SU-DHL-6 (cell line): Measurements from ENCODE around the gene MLEC.

Source experiments
- H2AFZ ChIP-seq: fragments of 200-600 bp; sonication (generic); 2 replicates; pipeline ENCODE4 v1.6.1; 2014; ENCODE audit warnings: low read depth, mild to moderate bottlenecking, moderate library complexity, mixed read lengths, antibody characterized with exemption, low read length; ENCODE audit not compliant: severe bottlenecking
- H3F3A ChIP-seq: fragments of 200-600 bp; shearing (Covaris generic); 2 replicates; pipeline ENCODE4 v1.6.0; 2016; ENCODE audit warnings: antibody characterized with exemption, mild to moderate bottlenecking; ENCODE audit not compliant: insufficient read depth
- H3K27ac ChIP-seq: fragments of 200-600 bp; sonication (generic); 2 replicates; pipeline ENCODE4 v1.5.1; 2016; ENCODE audit warnings: low read depth, mild to moderate bottlenecking, low read length, moderate library complexity, mixed read lengths
- H3K27me3 ChIP-seq: fragments of 200-600 bp; sonication (generic), shearing (Covaris generic); 2 replicates; pipeline ENCODE4 v1.6.0; 2014; ENCODE audit warnings: mild to moderate bottlenecking, low read length
- H3K36me3 ChIP-seq: fragments of 200-600 bp; sonication (generic); 2 replicates; pipeline ENCODE4 v1.6.1; 2014; ENCODE audit warnings: mild to moderate bottlenecking, low read length, mixed read lengths
- H3K4me2 ChIP-seq: fragments of 300-600, 200-600 bp; shearing (Covaris generic), sonication (generic); 2 replicates; pipeline ENCODE4 v1.6.0; 2014; ENCODE audit warnings: low read length, low read depth, mild to moderate bottlenecking; ENCODE audit not compliant: poor library complexity, severe bottlenecking
- H3K4me3 ChIP-seq: fragments of 200-600 bp; sonication (generic); 2 replicates; pipeline ENCODE4 v1.5.1; 2014; ENCODE audit warnings: antibody characterized with exemption, low read length, mild to moderate bottlenecking, mixed read lengths; ENCODE audit not compliant: insufficient read depth, poor library complexity, severe bottlenecking
- H3K79me2 ChIP-seq: fragments of 200-600 bp; sonication (generic); 2 replicates; pipeline ENCODE4 v1.6.1; 2014; ENCODE audit warnings: mild to moderate bottlenecking, low read length, moderate library complexity; ENCODE audit not compliant: insufficient read depth
- H3K9ac ChIP-seq: fragments of 200-600 bp; sonication (generic); 2 replicates; pipeline ENCODE4 v1.7.0; 2014; ENCODE audit warnings: mild to moderate bottlenecking, low read length
- H3K9me2 ChIP-seq: fragments of 200-600 bp; sonication (generic); replicated peaks from 2 replicates; pipeline ENCODE4 v1.6.1; 2014; ENCODE audit warnings: low read length; ENCODE audit not compliant: insufficient read depth
- H3K9me3 ChIP-seq: fragments of 200-600 bp; sonication (generic); 2 replicates; pipeline ENCODE4 v1.6.1; 2014; ENCODE audit warnings: low read length, mixed read lengths; ENCODE audit not compliant: insufficient read depth
- H4K20me1 ChIP-seq: fragments of 200-600 bp; sonication (generic); 2 replicates; pipeline ENCODE4 v1.6.1; 2014; ENCODE audit warnings: low read depth, mild to moderate bottlenecking, antibody characterized with exemption, low read length, moderate library complexity, mixed read lengths
- CTCF ChIP-seq: fragments of 200-600 bp; sonication (generic); IDR thresholded peaks from one replicate; pipeline ENCODE4 v1.5.1; 2017; ENCODE audit warnings: antibody characterized with exemption, mild to moderate bottlenecking, low read length, moderate library complexity; ENCODE audit not compliant: insufficient read depth, poor library complexity, severe bottlenecking
- EZH2phosphoT487 ChIP-seq: fragments of 200-600 bp; sonication (generic), shearing (Covaris generic); conservative IDR thresholded peaks from 2 replicates; pipeline ENCODE4 v1.6.1; 2018; ENCODE audit warnings: mild to moderate bottlenecking, antibody characterized with exemption, low read length, moderate library complexity, mixed read lengths

Gene MLEC

GRCh38 chr12:120720987-120721801 is 34.2 kb downstream of the MLEC start:
- H3K79me2 ChIP-seq, result no peaks in the 10 kb centered on the region
- H3K4me2 ChIP-seq, result no peak overlapping the region
- H3K9me2 ChIP-seq, result no peaks in the 10 kb centered on the region
- H3K27ac ChIP-seq, result no peak overlapping the region
- H3K9ac ChIP-seq, result no peak overlapping the region
- H3K27me3 ChIP-seq, result no peaks in the 10 kb centered on the region
- no peak for TF ChIP-seq EZH2phosphoT487
- TF ChIP-seq CTCF, result no peak
- H3K4me3 ChIP-seq, result no peak overlapping the region
- no peaks in the 10 kb centered on the region; the same call in 1 of the 2 replicates for H3K36me3 ChIP-seq
- H2AFZ ChIP-seq, result no peak overlapping the region
- H3K9me3 ChIP-seq, result no peaks in the 10 kb centered on the region
- H3F3A ChIP-seq, result no peaks in the 10 kb centered on the region
- H4K20me1 ChIP-seq, result no peaks in the 10 kb centered on the region

GRCh38 chr12:120721866-120722265 is 34.9 kb downstream of the MLEC start:
- H3K9me2 ChIP-seq, result no peaks in the 10 kb centered on the region
- no peak overlapping the region for H3K27ac ChIP-seq
- no peak overlapping the region for H2AFZ ChIP-seq
- H3K27me3 ChIP-seq, result no peaks in the 10 kb centered on the region
- H3K36me3 ChIP-seq, result no peaks in the 10 kb centered on the region; the same call in 1 of the 2 replicates
- no peak overlapping the region for H3K4me2 ChIP-seq
- no peaks in the 10 kb centered on the region for H3F3A ChIP-seq
- H3K79me2 ChIP-seq, result no peaks in the 10 kb centered on the region
- H3K9me3 ChIP-seq, result no peaks in the 10 kb centered on the region
- no peaks in the 10 kb centered on the region for H4K20me1 ChIP-seq
- TF ChIP-seq EZH2phosphoT487 (no peak), CTCF (no peak)
- no peak overlapping the region for H3K4me3 ChIP-seq
- no peak overlapping the region for H3K9ac ChIP-seq

GRCh38 chr12:120722784-120723183 is 35.8 kb downstream of the MLEC start:
- no peaks in the 10 kb centered on the region for H3K9me3 ChIP-seq
- H4K20me1 ChIP-seq, result no peaks in the 10 kb centered on the region
- H3K36me3 ChIP-seq, result no peaks in the 10 kb centered on the region; the same call in 1 of the 2 replicates
- H3K4me2 ChIP-seq, result no peak overlapping the region
- H3K9me2 ChIP-seq, result no peaks in the 10 kb centered on the region
- H3F3A ChIP-seq, result no peaks in the 10 kb centered on the region
- no peak overlapping the region for H3K4me3 ChIP-seq
- H3K27me3 ChIP-seq, result no peaks in the 10 kb centered on the region
- H3K9ac ChIP-seq, result no peak overlapping the region
- TF ChIP-seq EZH2phosphoT487 (no peak), CTCF (no peak)
- no peak overlapping the region for H2AFZ ChIP-seq
- no peaks in the 10 kb centered on the region for H3K79me2 ChIP-seq
- H3K27ac ChIP-seq, result no peak overlapping the region
